ENCODE results near the gene CARD10. TPM values are rescaled to one million over a fixed set of nuclear protein-coding genes. Genes with fewer than 3 reads are reported as not detected.

The CARD10 gene
- total and polyA plus RNA-seq, 2 of the 13 experiments (the other 11 are each of a cell fraction or from before 2014, with no cell fraction given): 35.2 to 55.8 TPM

- no peak for TF ChIP-seq TERF1 (CRISPR knock-in tag; IDR thresholded peaks at IDR 0.05)
- TF ChIP-seq SAP130 (CRISPR knock-in tag; IDR thresholded peaks at IDR 0.05; ENCODE audit: low read depth): 0 out of 2 replicates have a peak, but pooled peaks have one; percentile 26
- TF ChIP-seq KMT2B (CRISPR knock-in tag; IDR thresholded peaks at IDR 0.05): no peak
- TF ChIP-seq ZNF331 (CRISPR knock-in tag; IDR thresholded peaks at IDR 0.05): no peak
- no peak for TF ChIP-seq ZNF710 (CRISPR knock-in tag; IDR thresholded peaks at IDR 0.05; ENCODE audit: borderline replicate concordance)
- TF ChIP-seq ZNF282 (IDR thresholded peaks at IDR 0.05; ENCODE audit: partially characterized antibody): no peak
- 0 out of 2 replicates have a peak, but pooled peaks have one; percentile 51 for TF ChIP-seq ZNF280B (CRISPR knock-in tag; IDR thresholded peaks at IDR 0.05; ENCODE audit: borderline replicate concordance)
- no peak for TF ChIP-seq TFDP2 (CRISPR knock-in tag; IDR thresholded peaks at IDR 0.05)
- TF ChIP-seq ATAD3A (CRISPR knock-in tag; IDR thresholded peaks at IDR 0.05): no peak
- no peak for TF ChIP-seq RAD21 (CRISPR knock-in tag; IDR thresholded peaks at IDR 0.05)
- TF ChIP-seq FOXK2 (IDR thresholded peaks at IDR 0.05): no peak
- TF ChIP-seq ZNF749 (CRISPR knock-in tag; IDR thresholded peaks at IDR 0.05; ENCODE audit: borderline replicate concordance): no peak
- TF ChIP-seq ZNF576 (CRISPR knock-in tag; IDR thresholded peaks at IDR 0.05): no peak
- TF ChIP-seq PITX1 (CRISPR knock-in tag; IDR thresholded peaks at IDR 0.05): peak; percentile 36; the same call in 1 of the 2 replicates
- no peak for TF ChIP-seq STAG1 (CRISPR knock-in tag; IDR thresholded peaks at IDR 0.05)
- TF ChIP-seq ZNF326 (CRISPR knock-in tag; IDR thresholded peaks at IDR 0.05; ENCODE audit: borderline replicate concordance): no peak
- TF ChIP-seq SIN3A (IDR thresholded peaks at IDR 0.05; ENCODE audit: borderline replicate concordance, low read depth, low read length): no peak
- no peak for TF ChIP-seq TEAD3 (CRISPR knock-in tag; optimal IDR thresholded peaks at IDR 0.05; ENCODE audit: borderline replicate concordance)
- no peak for TF ChIP-seq PHF20 (CRISPR knock-in tag; IDR thresholded peaks at IDR 0.05)
- peak; percentile 70 for TF ChIP-seq ZNF687 (CRISPR knock-in tag; IDR thresholded peaks at IDR 0.05)
- TF ChIP-seq ZFP36L1 (CRISPR knock-in tag; IDR thresholded peaks at IDR 0.05): no peak
Observed at GRCh38 chr22:37514526-37515051, 4.6 kb downstream of the CARD10 start (continued).

All from HepG2 (cell line).